GM12874 (cell line): ENCODE measurements around the gene MTUS2.

Source experiments
- CTCF ChIP-seq: IDR thresholded peaks from 2 replicates; pipeline ENCODE4 v1.5.1; 2011; ENCODE audit warnings: low read depth, mild to moderate bottlenecking, control low read depth, low read length, moderate library complexity; ENCODE audit not compliant: insufficient read depth

Gene MTUS2

GRCh38 chr13:29382021-29382420 is 561.9 kb downstream of the MTUS2 start:
- TF ChIP-seq CTCF: no peak

GRCh38 chr13:29383476-29383875 is 563.3 kb downstream of the MTUS2 start:
- no peak for TF ChIP-seq CTCF

GRCh38 chr13:29384466-29384865 is 564.3 kb downstream of the MTUS2 start:
- no peak for TF ChIP-seq CTCF

- TF ChIP-seq CTCF: no peak
These were observed 564.7 kb downstream of the MTUS2 start for GRCh38 chr13:29384871-29385270.

GRCh38 chr13:29386246-29386645 is 566.1 kb downstream of the MTUS2 start:
- TF ChIP-seq CTCF: no peak

GRCh38 chr13:29396446-29396845 is 576.3 kb downstream of the MTUS2 start:
- TF ChIP-seq CTCF: no peak

- no peak for TF ChIP-seq CTCF
These were observed 577.1 kb downstream of the MTUS2 start for GRCh38 chr13:29397265-29397664.

- TF ChIP-seq CTCF: no peak
These were observed 582.1 kb downstream of the MTUS2 start for GRCh38 chr13:29402166-29402636.
